ENCODE results near the gene FMNL2. TPM values are rescaled to one million over a fixed set of nuclear protein-coding genes. Genes with fewer than 3 reads are reported as not detected.
A peak's percentile ranks its signal among the peaks of the same experiment; 100 is the strongest.

Gene FMNL2
- total RNA-seq, 4 donors from 2014 or later, result 23.5 to 28.0 (median 23.8) TPM

DNA sequence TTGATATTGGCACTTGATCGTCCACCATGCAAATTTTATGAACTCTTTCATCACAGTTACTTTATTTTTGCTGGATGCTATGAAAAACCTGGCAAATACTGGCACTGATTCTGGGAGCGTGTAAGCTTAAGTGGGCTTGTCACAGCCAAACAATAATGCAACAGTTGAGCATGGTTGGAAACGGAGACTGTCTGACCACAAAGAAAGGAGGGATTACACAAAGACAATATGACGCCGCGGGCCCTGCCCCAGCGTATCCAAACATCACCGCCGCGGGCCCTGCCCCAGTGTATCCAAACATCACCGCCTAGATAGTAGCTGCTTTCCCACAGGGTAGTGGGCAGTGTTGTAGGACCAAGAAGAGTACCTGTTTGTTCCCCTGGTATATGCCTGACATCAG lies 246.4 kb downstream of the FMNL2 start:
- TF ChIP-seq POLR2AphosphoS5 (IDR thresholded peaks at IDR 0.05), result no peak
- TF ChIP-seq EP300 (IDR thresholded peaks at IDR 0.05), result no peak
- TF ChIP-seq, protein P1, sequence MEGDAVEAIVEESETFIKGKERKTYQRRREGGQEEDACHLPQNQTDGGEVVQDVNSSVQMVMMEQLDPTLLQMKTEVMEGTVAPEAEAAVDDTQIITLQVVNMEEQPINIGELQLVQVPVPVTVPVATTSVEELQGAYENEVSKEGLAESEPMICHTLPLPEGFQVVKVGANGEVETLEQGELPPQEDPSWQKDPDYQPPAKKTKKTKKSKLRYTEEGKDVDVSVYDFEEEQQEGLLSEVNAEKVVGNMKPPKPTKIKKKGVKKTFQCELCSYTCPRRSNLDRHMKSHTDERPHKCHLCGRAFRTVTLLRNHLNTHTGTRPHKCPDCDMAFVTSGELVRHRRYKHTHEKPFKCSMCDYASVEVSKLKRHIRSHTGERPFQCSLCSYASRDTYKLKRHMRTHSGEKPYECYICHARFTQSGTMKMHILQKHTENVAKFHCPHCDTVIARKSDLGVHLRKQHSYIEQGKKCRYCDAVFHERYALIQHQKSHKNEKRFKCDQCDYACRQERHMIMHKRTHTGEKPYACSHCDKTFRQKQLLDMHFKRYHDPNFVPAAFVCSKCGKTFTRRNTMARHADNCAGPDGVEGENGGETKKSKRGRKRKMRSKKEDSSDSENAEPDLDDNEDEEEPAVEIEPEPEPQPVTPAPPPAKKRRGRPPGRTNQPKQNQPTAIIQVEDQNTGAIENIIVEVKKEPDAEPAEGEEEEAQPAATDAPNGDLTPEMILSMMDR (IDR thresholded peaks at IDR 0.05), result no peak
- no peak for TF ChIP-seq POLR2A (IDR thresholded peaks at IDR 0.05; ENCODE audit: low read depth)
- H3K27me3 ChIP-seq, result no peaks in the 10 kb centered on the region
- intact Hi-C loops (cut with DNase I), result no loop called here
- H3K36me3 ChIP-seq, result peaks cover 0 to 14% (median 2%) of the 10 kb centered on the region in 4 donors
- no peak overlapping the region for H3K27ac ChIP-seq (replicated peaks in 1 of 4)
- H3K9me3 ChIP-seq, result no peaks in the 10 kb centered on the region
- H3K4me3 ChIP-seq, result no peak overlapping the region
- WGBS, result 88% methylated on average over 11 of the region's 11 CpGs
- DNase-seq (ENCODE audit: extremely low spot score), result peak; percentile 37
- H3K4me1 ChIP-seq, result peaks cover 0 to 18% (median 15%) of the 10 kb centered on the region in 4 donors

DNA sequence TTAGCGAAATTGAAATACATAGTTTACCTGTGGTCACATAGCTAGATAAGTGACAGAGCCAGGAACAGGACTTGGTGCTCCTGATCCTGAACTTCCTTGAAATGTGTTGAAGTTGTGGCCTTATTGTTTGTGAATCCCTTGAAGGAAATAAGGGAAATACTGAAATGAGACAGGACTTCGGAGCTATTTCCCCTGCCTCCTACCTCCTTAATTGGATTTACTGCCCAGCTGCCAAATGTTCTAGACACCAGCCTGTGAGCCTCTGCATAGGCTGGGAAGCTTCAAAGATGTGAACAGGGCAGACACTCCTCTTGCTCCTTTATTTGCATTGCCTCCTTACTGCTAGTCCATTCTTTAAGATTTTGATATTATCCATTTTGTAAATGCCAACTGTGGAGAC lies 247.1 kb downstream of the FMNL2 start:
- Histone ChIP-seq H3K36me3 (peaks cover 0 to 14% (median 2%) of the 10 kb centered on the region in 4 donors), H3K9me3 (no peaks in the 10 kb centered on the region), H3K4me1 (peaks cover 0 to 22% (median 18%) of the 10 kb centered on the region in 4 donors), H3K27me3 (no peaks in the 10 kb centered on the region), H3K27ac (replicated peaks in 1 of 4) (no peak overlapping the region), H3K4me3 (no peak overlapping the region)
- intact Hi-C loops (cut with DNase I), result no loop called here
- 74% methylated on average over 2 of the region's 2 CpGs for WGBS
- DNase-seq (ENCODE audit: extremely low spot score), result peak; percentile 5
- TF ChIP-seq POLR2AphosphoS5 (IDR thresholded peaks at IDR 0.05), result no peak
- TF ChIP-seq EP300 (IDR thresholded peaks at IDR 0.05), result no peak
- TF ChIP-seq, protein P1 (IDR thresholded peaks at IDR 0.05), result no peak
- TF ChIP-seq POLR2A (IDR thresholded peaks at IDR 0.05; ENCODE audit: low read depth), result no peak

DNA sequence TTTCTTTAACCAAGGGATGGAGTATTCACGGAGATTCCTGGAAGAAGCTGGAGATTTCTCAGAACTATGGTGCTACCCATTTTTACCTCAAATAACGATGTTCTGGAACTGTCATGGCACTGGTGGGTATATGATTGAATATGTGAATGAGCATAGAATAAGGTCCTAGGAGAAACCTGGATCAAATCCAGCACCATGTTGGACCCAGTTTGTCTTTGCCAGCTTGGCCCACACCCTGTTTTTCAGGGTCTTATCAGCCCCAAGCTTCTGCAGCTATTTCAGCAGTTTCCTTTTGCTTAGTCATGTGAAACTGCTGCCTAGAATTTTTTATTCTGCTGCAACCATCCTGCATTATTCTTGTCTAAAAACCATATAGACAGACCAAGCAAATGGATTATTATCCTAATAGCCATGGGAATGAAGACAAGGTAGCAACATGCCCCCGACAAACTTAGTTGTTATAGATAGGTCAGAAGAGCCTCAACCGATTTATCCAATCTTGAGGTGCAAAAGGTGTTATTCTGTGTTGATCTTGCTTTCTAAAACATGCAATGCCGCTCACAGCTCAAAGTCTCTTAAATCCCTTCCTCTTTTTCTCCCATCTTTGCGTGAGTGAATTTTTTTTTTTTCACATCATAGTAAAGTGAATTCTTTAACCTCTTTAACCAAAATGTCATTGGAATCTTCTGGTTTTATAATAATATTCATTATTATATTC lies 248.7 kb downstream of the FMNL2 start:
- intact Hi-C loops (cut with DNase I), result no loop called here
- WGBS, result 87% methylated on average over 6 of the region's 6 CpGs
- Histone ChIP-seq H3K4me3 (no peak overlapping the region), H3K36me3 (peaks cover 0 to 14% (median 2%) of the 10 kb centered on the region in 4 donors), H3K4me1 (peaks cover 0 to 22% (median 15%) of the 10 kb centered on the region in 4 donors), H3K27ac (replicated peaks in 1 of 4) (no peak overlapping the region), H3K9me3 (no peaks in the 10 kb centered on the region), H3K27me3 (no peaks in the 10 kb centered on the region)
- TF ChIP-seq POLR2AphosphoS5 (IDR thresholded peaks at IDR 0.05) (no peak), EP300 (IDR thresholded peaks at IDR 0.05) (no peak), POLR2A (IDR thresholded peaks at IDR 0.05; ENCODE audit: low read depth) (no peak)
- TF ChIP-seq, protein P1 (IDR thresholded peaks at IDR 0.05), result no peak
- DNase-seq (ENCODE audit: extremely low spot score), result peak; percentile 53

- H3K4me1 ChIP-seq, result peaks cover 0 to 22% (median 15%) of the 10 kb centered on the region in 4 donors
- H3K27me3 ChIP-seq, result no peaks in the 10 kb centered on the region
- WGBS, result 73% methylated on average over 3 of the region's 3 CpGs
- H3K4me3 ChIP-seq, result no peak overlapping the region
- H3K27ac ChIP-seq (replicated peaks in 1 of 4), result no peak overlapping the region
- no peaks in the 10 kb centered on the region for H3K9me3 ChIP-seq
- no peak for DNase-seq (ENCODE audit: extremely low spot score)
- intact Hi-C loops (cut with DNase I), result no loop called here
- peaks cover 0 to 14% (median 2%) of the 10 kb centered on the region in 4 donors for H3K36me3 ChIP-seq
- no peak for TF ChIP-seq POLR2AphosphoS5 (IDR thresholded peaks at IDR 0.05)
- no peak for TF ChIP-seq EP300 (IDR thresholded peaks at IDR 0.05)
- TF ChIP-seq, protein P1 (IDR thresholded peaks at IDR 0.05), result no peak
- TF ChIP-seq POLR2A (IDR thresholded peaks at IDR 0.05; ENCODE audit: low read depth), result no peak
Measured at GRCh38 chr2:152584301-152584700, 249.3 kb downstream of the FMNL2 start.

All from esophagus muscularis mucosa (tissue), 4 donors.